BJ (cell line): ENCODE measurements around the gene PARP11. TPM values are rescaled to one million over a fixed set of nuclear protein-coding genes. Genes with fewer than 3 reads are reported as not detected.

Source experiments
- CTCF ChIA-PET: fragments of 350-600 bp; formaldehyde crosslinking; extraction: SDS; loops from one replicate; lab custom pipeline; 2021; ENCODE audit warnings: antibody characterized with exemption, inconsistent platforms; lab: Yijun Ruan, JAX
- POLR2A ChIA-PET: fragments of 300-600 bp; sonication (Branson Sonifier 250); formaldehyde crosslinking; extraction: SDS; loops from one replicate; lab custom pipeline; 2021; ENCODE audit warnings: antibody characterized with exemption; lab: Charles Lee
- DNase-seq: peaks from one replicate; pipeline ENCODE4 v3.0.0-alpha.2; 2011; ENCODE audit warnings: low read depth
- H3K27me3 ChIP-seq: 2 replicates; pipeline ENCODE4 v1.6.0; 2011; ENCODE audit warnings: low read length; ENCODE audit not compliant: control insufficient read depth, insufficient read depth
- H3K36me3 ChIP-seq: 2 replicates; pipeline ENCODE4 v1.5.1; 2011; ENCODE audit warnings: low read length; ENCODE audit not compliant: control insufficient read depth, insufficient read depth
- H3K4me3 ChIP-seq: 2 replicates; pipeline ENCODE4 v1.5.1; 2011; ENCODE audit warnings: low read depth, mild to moderate bottlenecking, control low read depth, low read length
- CTCF ChIP-seq: IDR thresholded peaks from 2 replicates; pipeline ENCODE4 v1.5.1; 2011; ENCODE audit warnings: low read depth, mild to moderate bottlenecking, control low read depth, inconsistent platforms, low read length, moderate library complexity; ENCODE audit not compliant: insufficient read depth
- polyA plus RNA-seq: library from polyadenylated mRNA; depleted of rRNA; stranded (reverse); fragments of >200 nt; gene quantifications from 2 replicates; pipeline ENCODE4 v1.2.3, GENCODE V29; 2011

Gene PARP11
- polyA plus RNA-seq, 1 experiment: 3.4 TPM

- CTCF ChIA-PET: interaction anchor here (0.9 to 5.3 kb wide), 10 partner anchors 11 to 505 kb away, joined by 3 to 107 read pairs (median 6); no protein-coding TSS in a partner anchor
- POLR2A ChIA-PET: interaction anchor here (0.7 kb wide), 1 partner anchor 67 kb away, joined by 4 read pairs; no protein-coding TSS in a partner anchor
- no peak for TF ChIP-seq CTCF
- Histone ChIP-seq H3K4me3 (no peak overlapping the region), H3K27me3 (no peaks in the 10 kb centered on the region), H3K36me3 (peaks cover 2% of the 10 kb centered on the region; the same call in 1 of the 2 replicates)
- no peak for DNase-seq
These were observed 68.1 kb downstream of the PARP11 start for GRCh38 chr12:3805077-3805476.

- ChIA-PET CTCF (interaction anchor here (0.6 to 5.3 kb wide), 30 partner anchors 8 to 509 kb away, joined by 3 to 107 read pairs (median 4); partner anchors contain the start of gene CRACR2A), POLR2A (no interaction called here)
- no peak for DNase-seq
- TF ChIP-seq CTCF: peak; percentile 87
- Histone ChIP-seq H3K27me3 (no peaks in the 10 kb centered on the region), H3K4me3 (no peak overlapping the region), H3K36me3 (peaks cover 2% of the 10 kb centered on the region; the same call in 1 of the 2 replicates)
These were observed 69.2 kb downstream of the PARP11 start for GRCh38 chr12:3803865-3804472.

DNA sequence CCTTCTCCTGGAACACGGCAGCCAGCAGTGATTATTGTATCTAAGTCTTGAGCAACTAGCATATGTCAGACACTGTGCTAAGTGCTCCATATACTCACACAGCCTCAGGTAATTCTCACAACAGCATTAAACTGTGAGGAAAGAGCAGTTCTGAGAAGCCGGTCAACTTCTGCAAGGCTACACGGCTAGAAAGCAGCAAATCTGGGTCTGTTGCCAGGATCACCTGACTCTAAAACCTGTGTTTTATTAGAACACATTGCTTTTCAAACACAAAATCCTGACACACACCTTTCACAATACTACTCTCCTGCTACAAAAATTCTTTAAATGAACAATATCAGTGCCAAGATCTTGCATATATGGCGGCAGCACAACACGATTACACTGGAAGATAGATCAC lies 70.5 kb downstream of the PARP11 start:
- TF ChIP-seq CTCF: no peak
- no peak overlapping the region for H3K4me3 ChIP-seq
- CTCF ChIA-PET: interaction anchor here (1.1 to 5.3 kb wide), 10 partner anchors 8 to 508 kb away, joined by 3 to 107 read pairs (median 4); no protein-coding TSS in a partner anchor
- peaks cover 2% of the 10 kb centered on the region; the same call in 1 of the 2 replicates for H3K36me3 ChIP-seq
- POLR2A ChIA-PET: no interaction called here
- no peaks in the 10 kb centered on the region for H3K27me3 ChIP-seq
- DNase-seq: no peak

DNA sequence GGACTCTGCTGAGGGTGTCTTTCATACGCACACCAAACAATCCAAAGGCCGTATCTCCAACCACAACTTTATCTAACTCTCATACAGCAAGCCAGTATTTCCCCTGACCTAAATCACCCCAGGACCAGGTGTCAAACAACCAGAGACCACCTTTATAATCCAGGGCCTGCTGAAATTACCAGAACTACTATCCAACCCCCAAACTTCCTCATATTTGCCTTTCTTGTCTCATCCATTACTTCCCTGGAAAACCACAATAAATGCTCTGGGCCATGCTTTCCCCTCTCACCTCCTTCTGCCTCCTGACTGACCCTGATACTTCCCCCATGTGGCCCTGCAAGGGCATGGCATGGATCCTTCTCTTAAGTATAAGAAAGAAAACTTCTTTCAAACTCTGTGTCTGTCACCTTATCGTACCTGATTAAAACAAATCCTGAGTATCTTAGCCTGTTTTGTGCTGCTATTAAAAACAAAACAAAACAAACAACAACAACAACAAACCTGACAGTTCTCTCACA lies 75.6 kb downstream of the PARP11 start:
- H3K27me3 ChIP-seq: no peaks in the 10 kb centered on the region
- DNase-seq: no peak
- TF ChIP-seq CTCF: no peak
- H3K4me3 ChIP-seq: no peak overlapping the region
- CTCF ChIA-PET: interaction anchor here (8.3 kb wide), 1 partner anchor 497 kb away, joined by 61 read pairs; no protein-coding TSS in a partner anchor
- POLR2A ChIA-PET: no interaction called here
- no peaks in the 10 kb centered on the region for H3K36me3 ChIP-seq

GRCh38 chr12:3795492-3796133 lies 77.6 kb downstream of the PARP11 start:
- H3K4me3 ChIP-seq: no peak overlapping the region
- POLR2A ChIA-PET: no interaction called here
- no peaks in the 10 kb centered on the region for H3K27me3 ChIP-seq
- no peak for DNase-seq
- CTCF ChIA-PET: interaction anchor here (1.3 to 8.3 kb wide), 4 partner anchors 8 to 495 kb away, joined by 5 to 61 read pairs (median 12); no protein-coding TSS in a partner anchor
- no peak for TF ChIP-seq CTCF
- H3K36me3 ChIP-seq: no peaks in the 10 kb centered on the region
